ENCODE data around the gene HOXA9.

Gene HOXA9

GRCh38 chr7:27169658-27170425, 4.5 kb upstream of the HOXA9 start:
- H3K4me3 Mint-ChIP-seq = peak overlapping the region; percentile 17
- H3K4me1 Mint-ChIP-seq (ENCODE audit: low read depth) = peaks cover 38% of the 10 kb centered on the region
- H3K27me3 Mint-ChIP-seq = peaks cover 69% of the 10 kb centered on the region
- H3K27ac Mint-ChIP-seq = no peak overlapping the region
- H3K36me3 Mint-ChIP-seq (ENCODE audit: low read depth) = no peaks in the 10 kb centered on the region
- H3K9me3 Mint-ChIP-seq = no peaks in the 10 kb centered on the region

DNA sequence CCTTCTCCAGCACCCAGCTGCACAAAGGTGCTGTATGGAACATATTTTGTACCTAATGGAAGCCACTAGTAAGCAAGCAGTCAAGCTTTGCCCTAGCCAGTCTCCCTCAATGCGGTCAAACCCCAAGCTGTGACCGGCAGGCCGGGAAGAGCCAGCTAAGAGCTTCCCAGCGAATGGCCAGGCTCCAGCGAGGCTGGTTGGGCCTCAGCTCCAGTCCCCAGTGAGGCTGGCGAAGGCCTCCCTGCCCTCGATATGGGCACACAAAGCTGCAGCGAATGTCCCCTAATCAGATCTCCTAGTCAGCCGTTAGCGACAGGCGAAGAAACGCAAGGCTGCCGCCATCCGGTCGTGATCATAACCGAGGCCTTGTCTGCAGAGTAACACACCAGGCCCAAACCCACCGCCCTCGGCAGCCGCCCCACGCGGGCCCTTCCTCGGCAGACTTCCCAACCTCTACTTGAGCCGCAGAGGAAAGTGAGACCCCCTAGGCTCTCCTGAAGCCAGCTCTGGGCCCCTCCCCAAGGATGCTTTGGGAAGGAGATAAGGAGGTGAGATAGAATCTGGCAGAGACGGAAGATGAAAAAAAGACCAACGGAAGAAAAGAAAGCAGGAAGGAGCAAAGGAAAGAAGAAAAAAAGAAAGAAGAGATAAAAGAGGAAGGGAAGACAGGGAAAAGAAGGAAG, 3.1 kb upstream of the HOXA9 start:
- H3K27ac Mint-ChIP-seq = peak overlapping the region; percentile 65
- H3K4me3 Mint-ChIP-seq = no peak overlapping the region
- H3K4me1 Mint-ChIP-seq (ENCODE audit: low read depth) = peaks cover 45% of the 10 kb centered on the region
- H3K36me3 Mint-ChIP-seq (ENCODE audit: low read depth) = no peaks in the 10 kb centered on the region
- no peaks in the 10 kb centered on the region for H3K9me3 Mint-ChIP-seq
- peaks cover 78% of the 10 kb centered on the region for H3K27me3 Mint-ChIP-seq

GRCh38 chr7:27167916-27168264, 2.6 kb upstream of the HOXA9 start:
- Mint-ChIP-seq H3K9me3 (no peaks in the 10 kb centered on the region), H3K36me3 (ENCODE audit: low read depth) (no peaks in the 10 kb centered on the region), H3K27me3 (peaks cover 83% of the 10 kb centered on the region), H3K4me1 (ENCODE audit: low read depth) (peaks cover 45% of the 10 kb centered on the region), H3K4me3 (peak overlapping the region; percentile 24), H3K27ac (no peak overlapping the region)

GRCh38 chr7:27166531-27167505, 1.5 kb upstream of the HOXA9 start:
- H3K27me3 Mint-ChIP-seq = peaks cover 86% of the 10 kb centered on the region
- H3K4me1 Mint-ChIP-seq (ENCODE audit: low read depth) = peaks cover 38% of the 10 kb centered on the region
- H3K27ac Mint-ChIP-seq = peak overlapping the region; percentile 78
- H3K36me3 Mint-ChIP-seq (ENCODE audit: low read depth) = no peaks in the 10 kb centered on the region
- no peaks in the 10 kb centered on the region for H3K9me3 Mint-ChIP-seq
- peak overlapping the region; percentile 53 for H3K4me3 Mint-ChIP-seq

DNA sequence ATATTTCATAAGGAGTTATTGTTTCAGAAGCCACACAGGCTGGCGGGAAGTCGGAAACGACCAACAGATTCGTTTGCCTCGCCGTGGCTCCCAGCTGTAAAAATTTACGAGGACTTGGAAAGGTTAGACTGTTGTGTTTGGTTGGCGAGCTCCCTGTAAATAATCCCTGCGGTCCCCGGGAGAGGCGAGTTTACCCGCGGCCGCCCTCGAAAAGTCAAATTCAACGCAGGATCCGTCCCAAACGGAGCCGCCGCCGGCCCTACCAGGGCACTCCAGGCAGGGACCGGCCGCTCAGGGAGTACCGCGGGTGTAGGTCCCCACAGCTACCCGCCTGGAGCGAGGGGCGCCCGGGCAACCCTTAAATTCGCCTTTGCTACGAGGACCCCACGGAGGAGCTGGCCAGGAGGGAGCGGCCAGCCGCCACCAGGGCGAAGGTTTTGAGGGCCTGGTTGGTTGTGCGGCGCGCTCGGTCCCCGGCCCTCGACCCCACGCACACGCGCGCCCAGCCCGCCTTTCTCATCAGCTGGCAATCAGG, 726 bp upstream of the HOXA9 start:
- no peaks in the 10 kb centered on the region for H3K9me3 Mint-ChIP-seq
- H3K27ac Mint-ChIP-seq = peak overlapping the region; percentile 77
- peaks cover 80% of the 10 kb centered on the region for H3K27me3 Mint-ChIP-seq
- H3K4me1 Mint-ChIP-seq (ENCODE audit: low read depth) = peaks cover 34% of the 10 kb centered on the region
- peak overlapping the region; percentile 70 for H3K4me3 Mint-ChIP-seq
- H3K36me3 Mint-ChIP-seq (ENCODE audit: low read depth) = no peaks in the 10 kb centered on the region

- peaks cover 41% of the 10 kb centered on the region for H3K4me1 Mint-ChIP-seq (ENCODE audit: low read depth)
- H3K36me3 Mint-ChIP-seq (ENCODE audit: low read depth) = no peaks in the 10 kb centered on the region
- peak overlapping the region; percentile 35 for H3K4me3 Mint-ChIP-seq
- no peaks in the 10 kb centered on the region for H3K9me3 Mint-ChIP-seq
- no peak overlapping the region for H3K27ac Mint-ChIP-seq
- H3K27me3 Mint-ChIP-seq = peaks cover 77% of the 10 kb centered on the region
Observed at GRCh38 chr7:27164367-27165088, 809 bp downstream of the HOXA9 start.

DNA sequence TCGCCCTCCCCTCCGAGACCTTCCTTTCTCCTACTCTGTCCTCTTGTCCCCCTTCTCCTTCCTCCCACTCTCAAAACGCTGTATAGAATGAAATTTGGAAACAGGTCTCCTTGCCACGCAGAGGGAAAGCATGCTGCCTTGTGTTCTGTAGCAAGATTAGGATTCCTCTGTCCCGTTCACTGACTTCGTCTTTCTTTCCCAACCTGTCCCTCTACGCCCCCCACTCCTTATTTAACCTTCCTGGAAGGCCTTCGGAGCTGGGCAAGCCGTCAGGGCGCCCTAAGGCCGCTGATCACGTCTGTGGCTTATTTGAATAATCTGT, 1.3 kb downstream of the HOXA9 start:
- peaks cover 41% of the 10 kb centered on the region for H3K4me1 Mint-ChIP-seq (ENCODE audit: low read depth)
- H3K36me3 Mint-ChIP-seq (ENCODE audit: low read depth) = no peaks in the 10 kb centered on the region
- H3K27me3 Mint-ChIP-seq = peaks cover 81% of the 10 kb centered on the region
- H3K9me3 Mint-ChIP-seq = no peaks in the 10 kb centered on the region
- peak overlapping the region; percentile 35 for H3K4me3 Mint-ChIP-seq
- peak overlapping the region; percentile 51 for H3K27ac Mint-ChIP-seq

- H3K4me3 Mint-ChIP-seq = peak overlapping the region; percentile 35
- peaks cover 81% of the 10 kb centered on the region for H3K27me3 Mint-ChIP-seq
- no peaks in the 10 kb centered on the region for H3K36me3 Mint-ChIP-seq (ENCODE audit: low read depth)
- no peaks in the 10 kb centered on the region for H3K9me3 Mint-ChIP-seq
- H3K4me1 Mint-ChIP-seq (ENCODE audit: low read depth) = peaks cover 41% of the 10 kb centered on the region
- H3K27ac Mint-ChIP-seq = peak overlapping the region; percentile 51
Observed at GRCh38 chr7:27163288-27164044, 1.9 kb downstream of the HOXA9 start.

DNA sequence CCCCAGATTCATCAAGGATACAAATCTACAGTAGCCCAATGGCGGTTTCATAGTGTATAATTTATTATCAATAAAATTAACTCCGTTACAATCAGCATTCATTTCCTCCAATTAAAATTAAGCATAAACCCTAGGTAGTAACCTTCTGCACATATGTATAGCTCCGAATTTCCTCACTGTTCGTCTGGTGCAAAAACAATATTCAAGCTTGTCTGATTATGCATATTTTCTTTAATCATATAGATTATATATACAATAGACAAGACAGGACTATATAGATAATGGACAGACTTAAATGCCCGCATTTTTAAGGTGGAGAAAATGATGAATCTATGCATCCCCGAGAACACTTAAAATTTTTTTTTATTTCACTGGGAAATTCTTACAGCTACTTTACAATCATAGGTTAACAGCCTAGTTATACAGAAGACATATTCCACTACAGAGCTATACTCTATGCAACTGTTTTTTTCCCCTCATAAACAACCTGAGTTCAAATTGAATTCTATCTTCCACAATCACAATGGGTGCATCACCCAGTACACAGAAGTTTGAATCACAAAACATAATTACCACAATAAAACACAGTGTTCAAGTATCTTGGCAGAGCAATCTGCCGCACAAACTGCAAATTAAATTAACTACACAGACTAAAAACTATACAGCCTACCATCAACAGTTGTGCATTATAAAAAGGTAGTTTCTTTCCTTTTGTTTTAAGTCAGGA, 2.6 kb downstream of the HOXA9 start:
- no peak overlapping the region for H3K27ac Mint-ChIP-seq
- peaks cover 48% of the 10 kb centered on the region for H3K4me1 Mint-ChIP-seq (ENCODE audit: low read depth)
- peaks cover 81% of the 10 kb centered on the region for H3K27me3 Mint-ChIP-seq
- no peak overlapping the region for H3K4me3 Mint-ChIP-seq
- H3K9me3 Mint-ChIP-seq = no peaks in the 10 kb centered on the region
- no peaks in the 10 kb centered on the region for H3K36me3 Mint-ChIP-seq (ENCODE audit: low read depth)

- H3K27ac Mint-ChIP-seq = no peak overlapping the region
- H3K36me3 Mint-ChIP-seq (ENCODE audit: low read depth) = no peaks in the 10 kb centered on the region
- H3K27me3 Mint-ChIP-seq = peaks cover 81% of the 10 kb centered on the region
- H3K4me1 Mint-ChIP-seq (ENCODE audit: low read depth) = peaks cover 48% of the 10 kb centered on the region
- no peaks in the 10 kb centered on the region for H3K9me3 Mint-ChIP-seq
- no peak overlapping the region for H3K4me3 Mint-ChIP-seq
Observed at GRCh38 chr7:27161721-27162560, 3.4 kb downstream of the HOXA9 start.

DNA sequence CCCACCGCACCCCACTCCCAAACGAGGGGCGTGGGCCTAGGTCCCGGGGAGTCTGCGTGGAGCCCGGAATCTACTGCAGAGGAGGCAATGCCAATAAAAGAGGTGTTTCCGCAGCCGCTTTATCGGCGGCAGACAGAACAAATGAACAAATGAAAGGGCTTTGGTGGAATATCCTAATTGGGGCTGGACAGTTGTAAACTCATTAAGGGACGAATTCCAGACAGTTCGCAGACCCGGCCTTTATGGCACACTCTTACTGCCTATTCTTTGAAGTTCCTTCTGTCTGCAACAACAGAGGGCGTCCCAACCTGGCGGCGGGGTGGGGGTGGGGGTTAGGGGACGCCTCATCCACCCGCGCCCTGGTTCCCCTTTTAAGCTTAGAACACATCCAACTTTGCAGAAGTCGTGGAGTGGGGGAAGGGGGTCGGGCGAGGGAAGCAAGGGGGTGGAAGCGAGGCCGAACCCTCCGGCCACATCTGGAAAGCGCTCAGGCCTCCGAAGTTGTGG, 4.1 kb downstream of the HOXA9 start:
- H3K4me1 Mint-ChIP-seq (ENCODE audit: low read depth) = peaks cover 51% of the 10 kb centered on the region
- H3K4me3 Mint-ChIP-seq = peak overlapping the region; percentile 76
- H3K27ac Mint-ChIP-seq = no peak overlapping the region
- peaks cover 80% of the 10 kb centered on the region for H3K27me3 Mint-ChIP-seq
- no peaks in the 10 kb centered on the region for H3K9me3 Mint-ChIP-seq
- H3K36me3 Mint-ChIP-seq (ENCODE audit: low read depth) = no peaks in the 10 kb centered on the region

- Mint-ChIP-seq H3K27me3 (peaks cover 81% of the 10 kb centered on the region), H3K36me3 (ENCODE audit: low read depth) (no peaks in the 10 kb centered on the region), H3K4me3 (peak overlapping the region; percentile 76), H3K27ac (no peak overlapping the region), H3K9me3 (no peaks in the 10 kb centered on the region), H3K4me1 (ENCODE audit: low read depth) (peaks cover 49% of the 10 kb centered on the region)
Observed at GRCh38 chr7:27160546-27161213, 4.7 kb downstream of the HOXA9 start.
